Spleen (tissue), 13 donors: ENCODE measurements around the gene NUP35. TPM values are rescaled to one million over a fixed set of nuclear protein-coding genes. Genes with fewer than 3 reads are reported as not detected.
A peak's percentile ranks its signal among the peaks of the same experiment; 100 is the strongest.

Experiments used
- DNase-seq: peaks from one replicate; pipeline ENCODE4 v3.0.0-alpha.2; 2020
- H3K27ac ChIP-seq, 8 donors: fragments of 200-600 bp; sonication (generic) in 7 of 8; 1 replicate in 4 of 8; 2 replicates in 4 of 8; pipeline versions ENCODE4 v1.5.0 to v1.8.0; 2016 to 2021; ENCODE audit warnings: inconsistent platforms in 4 of 8, mild to moderate bottlenecking in 4 of 8, moderate library complexity in 1 of 8
- H3K27me3 ChIP-seq, 7 donors: fragments of 200-600 bp; sonication (generic) in 6 of 7; replicated peaks in 1 of 7; 1 replicate in 4 of 7; 2 replicates in 3 of 7; pipeline versions ENCODE4 v1.5.0 to v1.8.0; 2016 to 2021; ENCODE audit warnings: inconsistent platforms in 3 of 7, mild to moderate bottlenecking in 1 of 7
- H3K36me3 ChIP-seq, 6 donors: fragments of 200-600 bp; sonication (generic) in 5 of 6; 1 replicate in 4 of 6; 2 replicates in 2 of 6; pipeline versions ENCODE4 v1.5.0 to v1.8.0; 2016 to 2021; ENCODE audit warnings: inconsistent platforms in 2 of 6
- H3K4me1 ChIP-seq, 6 donors: fragments of 200-600 bp; sonication (generic) in 5 of 6; 1 replicate in 3 of 6; 2 replicates in 3 of 6; pipeline versions ENCODE4 v1.5.0 to v1.8.0; 2016 to 2021; ENCODE audit warnings: inconsistent platforms in 3 of 6
- H3K4me3 ChIP-seq, 8 donors: fragments of 200-600 bp; sonication (generic) in 7 of 8; 1 replicate in 4 of 8; 2 replicates in 4 of 8; pipeline versions ENCODE4 v1.5.0 to v1.8.0; 2016 to 2021; ENCODE audit warnings: inconsistent platforms in 4 of 8, mild to moderate bottlenecking in 4 of 8, moderate library complexity in 2 of 8
- H3K9me3 ChIP-seq, 8 donors: fragments of 200-600 bp; sonication (generic) in 7 of 8; 1 replicate in 4 of 8; 2 replicates in 4 of 8; pipeline versions ENCODE4 v1.5.0 to v1.8.0; 2016 to 2021; ENCODE audit warnings: inconsistent platforms in 4 of 8
- CTCF ChIP-seq, 11 experiments: fragments of 200-600 bp in 7 of 11; fragments of 450-650 bp in 4 of 11; sonication (generic) in 4 of 11; IDR thresholded peaks in 8 of 11; conservative IDR thresholded peaks in 3 of 11; 1 replicate in 7 of 11; 2 replicates in 4 of 11; pipeline versions ENCODE4 v1.4.0 to v1.8.0; 2016 to 2021; ENCODE audit warnings: antibody characterized with exemption in 11 of 11, inconsistent platforms in 4 of 11, mild to moderate bottlenecking in 1 of 11
- POLR2A ChIP-seq, 3 donors: fragments of 450-650 bp; IDR thresholded peaks; one replicate each; pipeline ENCODE4 v1.5.1; 2017; ENCODE audit warnings: antibody characterized with exemption in 3 of 3, mild to moderate bottlenecking in 1 of 3
- POLR2AphosphoS5 ChIP-seq, 3 donors: sonication (generic); formaldehyde crosslinking; IDR thresholded peaks; one replicate each; pipeline ENCODE4 v1.5.1; 2017; ENCODE audit warnings: antibody characterized with exemption in 3 of 3
- WGBS, 5 donors: extraction: QIAGEN DNeasy Blood & Tissue Kit in 3 of 5; methylation state at CpG; one replicate each; pipeline versions ENCODE4 v1.1.5 to v1.1.7; 2013 to 2018; 5-methylcytosine and 5-hydroxymethylcytosine counted together
- intact Hi-C: fragments of 100-400 bp; cut with DNase I; formaldehyde crosslinking; loops from one replicate; pipeline ENCODE4 v1.15.0; 2023; ENCODE audit warnings: low total_unique reads
- long read RNA-seq, 2 donors: transcript quantifications; one replicate each; lab custom pipeline, GENCODE V29; 2026
- polyA plus RNA-seq, 3 donors: library from polyadenylated mRNA; stranded (reverse); fragments of 200-250 nt; gene quantifications; one replicate each; pipeline ENCODE4 v1.2.1, GENCODE V29; 2013
- total RNA-seq, 7 donors: library from RNA; depleted of rRNA in 3 of 7; stranded (reverse); fragments of >200 nt in 3 of 7; fragmentation: NEBNext Ultra II Directional in 4 of 7; extraction: Animal tissue kit (Norgen Biotek cat#: 25700) in 4 of 7; gene quantifications; one replicate each; pipeline versions ENCODE4 v1.1.0 to v1.2.1, GENCODE V29; 2016 to 2021
- donor health status: healthy with polysubstance abuse.
- donor health status: DM: no; HTN: no; CAD: no; lungs with moderate emphysema.
- donor health status: DM: no; HTN: no; CAD: no.
- donor health status: Bipolar disorder and iron deficiency.
- donor health status: healthy.
- donor health status: DM: no; HTN: no; CAD: no.
- donor health status: DM: yes; HTN: yes; CAD: no.

The NUP35 gene
- total RNA-seq, result 10 to 100 TPM; 11.6 to 19.0 (median 16.4) TPM
- 1 to 10 TPM; 6.3 to 8.5 (median 7.9) TPM for polyA plus RNA-seq
- long read RNA-seq, donor 1, partial matches to known transcripts, result 0 of 3 reads
- long read RNA-seq, donor 1, other reads (novel, unspliced or antisense), result 0 of 3 reads
- long read RNA-seq, donor 2, partial matches to known transcripts, result 0 of 4 reads
- long read RNA-seq, donor 2, other reads (novel, unspliced or antisense), result 0 of 4 reads

- WGBS, 5 donors, result 0 to 1% (median 0%) methylated on average over 31 to 43 of the region's 43 CpGs
Observed at GRCh38 chr2:183124222-183124956, at the start of gene NUP35. TSS of gene NUP35 (plus strand) at chr2:183124443. CDS start at chr2:183124458, 15 bp downstream.

GRCh38 chr2:183078163-183078463 lies 46.1 kb upstream of the NUP35 start:
- DNase-seq, result peak; percentile 76

More at GRCh38 chr2:183124222-183124956, at the start of gene NUP35:
- intact Hi-C loops, result no loop called here
- peak; percentile 92 for DNase-seq
- TF ChIP-seq POLR2AphosphoS5 (IDR thresholded peaks at IDR 0.05) (peak; percentile 43 to 80 (median 65)), CTCF (IDR thresholded peaks at IDR 0.05 in 8 of 11, conservative IDR thresholded peaks at IDR 0.05 in 3 of 11) (no peak)
- H3K9me3 ChIP-seq, result no peaks in the 10 kb centered on the region
- peak within 1 kb of the TSS; percentile 71 to 92 (median 87) for H3K27ac ChIP-seq
- peak within 1 kb of the TSS; percentile 74 to 98 (median 85) for H3K4me3 ChIP-seq
- no peaks in the 10 kb centered on the region for H3K27me3 ChIP-seq
- peaks cover 0 to 12% (median 0%) of the 10 kb centered on the region in 6 donors for H3K36me3 ChIP-seq
- peaks cover 0 to 37% (median 19%) of the 10 kb centered on the region in 6 donors for H3K4me1 ChIP-seq

GRCh38 chr2:183078464-183079138 lies 45.6 kb upstream of the NUP35 start, which contains the start of gene DUSP19:
TSS of gene DUSP19 (plus strand) at chr2:183078747. CDS start at chr2:183078934, 187 bp downstream.
- 0 to 3% (median 1%) methylated on average over 18 to 20 of the region's 20 CpGs for WGBS, 5 donors
- TF ChIP-seq POLR2AphosphoS5 (IDR thresholded peaks at IDR 0.05), result peak in 2 of 3 donors; percentile 84 to 86
- no peak for TF ChIP-seq CTCF (IDR thresholded peaks at IDR 0.05 in 8 of 11, conservative IDR thresholded peaks at IDR 0.05 in 3 of 11)
- TF ChIP-seq POLR2A (IDR thresholded peaks at IDR 0.05), result peak in 1 of 3 donors; percentile 27
- H3K4me3 ChIP-seq, result peak within 1 kb of the TSS; percentile 49 to 81 (median 66)
- peaks cover 0 to 10% (median 0%) of the 10 kb centered on the region in 7 donors for H3K27me3 ChIP-seq
- no peaks in the 10 kb centered on the region for H3K9me3 ChIP-seq
- intact Hi-C loops, result no loop called here
- H3K4me1 ChIP-seq, result peaks cover 0 to 24% (median 15%) of the 10 kb centered on the region in 6 donors
- no peaks in the 10 kb centered on the region for H3K36me3 ChIP-seq
- peak; percentile 81 for DNase-seq
- peak within 1 kb of the TSS; percentile 32 to 90 (median 82) for H3K27ac ChIP-seq

More at GRCh38 chr2:183078163-183078463, 46.1 kb upstream of the NUP35 start:
- Histone ChIP-seq H3K9me3 (no peaks in the 10 kb centered on the region), H3K4me3 (peak overlapping the region; percentile 49 to 81 (median 66)), H3K4me1 (peaks cover 0 to 24% (median 15%) of the 10 kb centered on the region in 6 donors), H3K27me3 (peaks cover 0 to 10% (median 0%) of the 10 kb centered on the region in 7 donors), H3K27ac (peak overlapping the region in 7 of 8 donors; percentile 80 to 90 (median 82)), H3K36me3 (no peaks in the 10 kb centered on the region)
- intact Hi-C loops, result no loop called here
- WGBS, 5 donors, result 2 to 10% (median 4%) methylated on average over 8 of the region's 8 CpGs
- TF ChIP-seq POLR2A (IDR thresholded peaks at IDR 0.05) (no peak), CTCF (IDR thresholded peaks at IDR 0.05 in 8 of 11, conservative IDR thresholded peaks at IDR 0.05 in 3 of 11) (no peak), POLR2AphosphoS5 (IDR thresholded peaks at IDR 0.05) (no peak)
